Spleen (tissue), 7 donors: ENCODE results near the gene SCARB1.

ENCODE experiments used
- CTCF ChIP-seq, 11 experiments: fragments of 200-600 bp in 7 of 11; fragments of 450-650 bp in 4 of 11; sonication (generic) in 4 of 11; IDR thresholded peaks in 8 of 11; conservative IDR thresholded peaks in 3 of 11; 1 replicate in 7 of 11; 2 replicates in 4 of 11; pipeline versions ENCODE4 v1.4.0 to v1.8.0; 2016 to 2021; ENCODE audit warnings: antibody characterized with exemption in 11 of 11, inconsistent platforms in 4 of 11, mild to moderate bottlenecking in 1 of 11
- POLR2A ChIP-seq, 3 donors: fragments of 450-650 bp; IDR thresholded peaks; one replicate each; pipeline ENCODE4 v1.5.1; 2017; ENCODE audit warnings: antibody characterized with exemption in 3 of 3, mild to moderate bottlenecking in 1 of 3
- POLR2AphosphoS5 ChIP-seq, 3 donors: sonication (generic); formaldehyde crosslinking; IDR thresholded peaks; one replicate each; pipeline ENCODE4 v1.5.1; 2017; ENCODE audit warnings: antibody characterized with exemption in 3 of 3
- donor health status: DM: no; HTN: no; CAD: no; lungs with moderate emphysema.
- donor health status: DM: no; HTN: no; CAD: no.
- donor health status: DM: no; HTN: no; CAD: no.

- TF ChIP-seq POLR2AphosphoS5 (IDR thresholded peaks at IDR 0.05): no peak
- TF ChIP-seq CTCF (IDR thresholded peaks at IDR 0.05 in 8 of 11, conservative IDR thresholded peaks at IDR 0.05 in 3 of 11): no peak
- no peak for TF ChIP-seq POLR2A (IDR thresholded peaks at IDR 0.05)
Observed at GRCh38 chr12:124867401-124867930, 3.8 kb upstream of the SCARB1 start.
